ENCODE measurements around the gene SYT1.
"Not testable (repeated sequence)": the region's sequence is repeated elsewhere in the genome, so short reads cannot be mapped to it uniquely, and the experiment has no call there.

The SYT1 gene

DNA sequence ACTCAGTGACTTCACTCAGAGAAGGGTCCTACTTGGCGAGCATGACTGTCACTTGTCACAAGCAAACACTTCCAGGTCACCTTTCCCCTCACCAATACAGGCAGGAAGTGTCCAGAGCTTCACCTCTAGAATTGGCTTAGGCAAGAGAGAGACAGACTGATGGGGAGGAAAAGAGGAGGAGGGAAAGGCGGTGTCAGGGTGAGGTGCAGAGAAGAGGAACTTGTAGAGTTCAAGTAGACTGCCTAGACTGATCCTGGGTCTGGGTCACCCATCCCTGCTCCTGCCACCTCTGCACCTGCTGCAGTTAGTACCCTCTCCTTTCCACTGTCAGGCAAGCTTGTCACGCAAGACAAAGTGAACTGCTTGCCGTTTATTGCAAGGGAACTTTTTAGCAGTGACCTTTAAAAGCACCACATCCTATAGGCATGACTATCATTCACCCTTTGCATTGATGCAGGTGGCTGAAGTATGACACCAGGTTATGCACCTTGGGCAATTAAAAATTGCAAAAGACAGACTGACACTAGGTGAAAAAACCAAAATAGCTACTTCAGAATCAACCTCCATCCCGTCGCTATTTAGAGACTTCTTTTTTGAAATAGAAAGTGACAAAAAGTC lies 292.4 kb downstream of the SYT1 start:
- no peak for DNase-seq

DNA sequence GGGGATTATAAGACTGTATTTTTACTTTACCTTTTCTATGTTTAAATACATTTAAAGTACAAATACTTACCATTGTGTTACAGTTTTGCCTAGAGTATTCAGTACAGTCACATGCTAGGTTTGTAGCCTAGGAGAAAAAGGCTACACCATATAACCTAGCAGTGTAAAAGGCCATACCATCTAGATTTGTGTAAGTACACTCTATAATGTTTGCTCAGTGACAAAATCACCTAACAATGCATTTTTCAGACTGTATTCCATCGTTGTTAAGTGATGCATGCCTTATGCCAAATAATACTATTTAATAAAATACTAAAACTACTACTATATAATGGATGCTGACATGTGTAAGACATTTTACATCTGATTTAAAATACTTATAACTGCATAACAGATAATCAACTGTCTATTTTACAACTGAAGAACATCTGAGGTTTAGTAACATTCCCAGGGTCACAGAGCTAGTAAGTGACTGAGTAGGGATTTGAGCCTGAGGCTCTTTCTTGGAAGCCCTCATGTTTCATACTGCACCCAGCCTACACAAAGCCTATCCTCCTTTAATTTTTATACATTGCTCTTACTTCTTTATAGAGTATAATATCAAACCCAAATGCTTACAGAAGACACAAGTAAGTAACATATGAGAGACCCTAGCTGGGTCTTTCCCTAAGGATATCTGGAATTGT lies 296.8 kb downstream of the SYT1 start:
- DNase-seq = no peak

DNA sequence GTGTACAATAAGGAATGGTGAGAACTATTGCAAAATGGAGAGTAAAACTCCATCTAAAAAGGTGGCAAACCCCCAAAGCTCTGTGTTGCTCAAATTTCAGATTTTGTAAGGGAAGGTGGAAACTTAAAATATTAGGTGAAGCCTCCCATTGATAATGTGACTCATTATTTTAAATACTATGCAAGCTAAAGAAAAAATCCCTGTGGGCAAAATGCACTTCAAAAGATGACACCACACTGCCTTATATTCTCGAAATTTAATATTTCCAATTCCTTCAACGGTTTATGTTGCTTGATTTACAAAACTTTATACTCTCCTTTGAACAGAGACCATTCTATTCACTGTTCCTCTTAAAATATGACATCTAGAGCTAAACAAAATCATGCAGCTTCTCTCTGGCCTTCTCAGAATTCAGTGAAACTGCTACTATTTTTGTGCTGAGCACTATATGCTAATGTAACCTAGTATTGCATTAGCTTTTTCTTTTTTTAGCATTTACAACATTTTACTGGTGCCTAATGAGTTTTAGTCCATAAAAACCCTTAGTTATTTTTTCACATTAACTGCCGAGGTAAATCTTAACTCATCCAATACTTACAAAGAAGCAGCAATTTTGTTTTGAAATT lies 297.7 kb downstream of the SYT1 start:
- DNase-seq = no peak

DNA sequence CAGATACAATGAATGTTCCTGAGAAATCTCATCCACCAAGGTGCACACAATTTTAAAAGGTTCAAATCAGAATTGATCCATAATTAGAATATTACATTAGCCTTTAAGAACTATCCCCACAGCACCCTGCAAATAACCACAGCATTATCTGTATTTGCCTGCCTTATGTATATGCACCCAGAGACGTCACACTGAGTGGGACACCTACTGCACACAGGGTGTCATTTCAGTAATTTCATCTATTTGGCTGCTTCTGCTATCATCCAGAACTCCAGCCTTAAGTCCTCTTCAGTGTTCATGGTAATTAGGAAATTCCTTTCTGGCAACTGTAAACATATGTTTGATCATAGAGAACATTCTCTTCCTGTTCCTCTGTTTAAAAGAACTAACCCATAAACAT lies 298.4 kb downstream of the SYT1 start:
- no peak for DNase-seq

DNA sequence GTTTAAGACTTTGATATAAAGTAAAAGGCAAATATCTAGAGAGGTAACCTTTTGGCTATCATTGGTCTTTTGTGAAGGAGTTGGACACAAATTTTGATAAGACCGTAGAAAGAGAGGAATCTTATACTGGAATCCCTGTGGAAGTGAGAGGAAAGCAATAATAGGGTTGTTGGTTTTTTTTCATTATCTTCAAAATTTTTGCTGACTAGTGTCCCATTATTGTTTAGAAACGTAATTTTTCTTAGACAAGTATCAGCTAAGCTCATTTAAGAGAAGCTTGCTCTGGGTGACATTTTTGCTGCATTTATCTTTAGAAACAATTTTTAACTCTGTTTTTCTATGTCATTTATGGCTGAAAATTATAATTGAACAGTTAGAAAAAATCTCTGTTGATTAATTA lies 300.3 kb downstream of the SYT1 start:
- no peak for DNase-seq

DNA sequence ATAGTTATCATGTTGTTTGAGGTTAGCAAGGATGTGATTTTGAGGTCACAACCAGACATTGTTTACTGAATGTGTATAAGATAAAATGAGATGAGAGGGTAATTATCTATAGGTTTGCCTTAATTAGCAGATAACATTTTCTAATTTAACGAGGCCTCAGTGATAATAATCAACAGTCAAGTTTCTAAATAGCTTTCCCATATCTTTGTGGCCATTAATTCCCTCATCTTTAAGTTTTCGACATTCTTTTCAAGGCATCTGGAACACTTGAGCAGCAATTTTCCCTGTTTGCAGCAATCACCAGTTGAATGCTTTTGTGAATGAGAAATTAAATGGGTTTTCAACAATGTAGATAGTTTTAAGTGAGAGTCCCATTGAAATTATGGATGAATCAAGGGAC lies 304.1 kb downstream of the SYT1 start:
- no peak for DNase-seq

DNA sequence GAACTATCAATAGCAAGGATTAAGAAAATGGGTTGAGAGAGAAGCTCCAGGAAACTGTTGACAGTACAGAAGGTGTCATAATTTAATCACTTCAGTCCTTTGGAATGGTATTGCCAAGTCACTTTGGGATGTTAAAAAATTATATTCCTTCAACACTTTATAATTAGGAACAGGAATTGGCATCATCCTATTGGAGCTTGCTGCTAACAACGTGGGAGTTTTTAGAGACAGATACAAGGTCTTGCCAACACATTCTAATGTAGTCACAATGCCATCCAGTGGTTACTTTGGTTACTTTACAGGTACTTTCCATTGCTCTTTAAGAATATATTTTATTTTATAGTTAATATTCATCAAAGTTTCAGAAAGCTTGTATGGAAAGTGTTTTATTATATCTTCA lies 310.1 kb downstream of the SYT1 start:
- peak; percentile 20 for DNase-seq

DNA sequence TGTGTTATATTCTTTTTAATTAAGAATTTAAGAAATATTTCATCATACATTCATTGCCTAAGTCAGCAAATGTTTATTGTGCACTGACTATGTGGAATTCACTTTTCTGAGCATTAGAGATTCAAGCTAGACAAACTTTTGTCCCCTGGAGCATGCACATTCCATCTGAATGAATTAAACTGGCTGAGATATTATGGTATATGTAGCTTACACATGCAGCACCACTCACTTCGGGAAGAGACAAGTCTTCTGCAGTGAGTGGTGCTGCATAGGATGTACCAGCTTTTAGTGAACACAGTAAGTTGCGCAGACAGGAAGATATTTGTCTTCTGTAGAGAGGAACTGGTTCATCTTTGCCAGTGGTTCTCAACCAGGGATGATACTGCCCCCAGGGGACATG lies 318.4 kb downstream of the SYT1 start:
- DNase-seq = no peak

DNA sequence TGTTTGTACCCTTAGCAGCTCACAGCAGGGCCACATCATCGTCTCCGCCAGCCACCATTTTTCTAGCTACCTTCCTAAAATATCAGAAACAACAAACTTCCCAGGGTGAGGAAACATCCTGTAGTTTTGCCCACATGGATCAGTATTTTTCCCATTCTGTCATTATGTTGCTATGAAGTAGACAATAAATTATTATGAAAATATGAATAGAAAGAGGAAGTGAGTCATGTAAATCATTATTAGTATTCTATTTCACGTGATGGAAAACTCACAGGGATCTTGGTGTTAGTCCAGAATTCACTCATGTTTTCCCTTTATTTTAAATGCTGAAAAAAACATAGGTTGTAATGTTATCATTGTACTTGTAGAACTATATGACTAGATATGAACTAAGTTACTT lies 319.4 kb downstream of the SYT1 start:
- no peak for DNase-seq

DNA sequence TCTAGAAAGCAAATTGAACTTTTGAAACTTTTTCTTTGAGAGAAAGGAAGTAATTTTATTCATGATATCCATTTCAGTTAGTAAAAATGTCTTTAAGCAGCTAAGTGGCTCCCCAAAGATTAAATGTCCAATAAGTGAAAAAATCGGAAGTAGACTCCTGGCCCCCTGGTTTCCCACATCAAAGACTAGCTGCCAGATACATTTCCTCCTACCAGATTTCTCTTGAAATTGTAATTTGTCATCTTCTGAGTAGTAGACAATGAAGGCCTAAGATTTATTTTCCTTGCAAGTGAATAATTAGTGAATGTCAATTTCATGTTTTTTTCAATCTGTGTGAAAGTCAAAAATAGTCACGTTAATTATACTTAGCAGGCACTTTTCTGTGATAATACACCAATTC lies 321.9 kb downstream of the SYT1 start:
- no peak for DNase-seq

DNA sequence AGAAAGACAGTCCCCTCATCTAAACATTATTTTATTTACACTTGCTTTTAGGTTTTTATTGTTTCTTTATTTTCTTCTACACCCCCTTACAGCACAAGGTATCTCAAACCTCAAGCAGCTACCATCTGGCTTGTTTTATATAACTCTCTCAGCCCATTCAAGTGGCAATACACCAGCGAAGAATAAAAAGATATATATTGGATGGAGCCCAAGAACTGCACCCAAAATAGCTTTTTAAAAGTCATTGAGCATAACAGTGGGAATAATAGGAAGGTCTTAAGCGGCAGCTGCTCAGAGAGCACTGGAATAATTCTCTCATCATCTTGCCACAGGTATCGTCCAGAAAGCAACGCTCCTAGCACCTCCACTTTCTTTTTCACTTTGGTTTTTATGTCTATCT lies 322.5 kb downstream of the SYT1 start:
- no peak for DNase-seq

DNA sequence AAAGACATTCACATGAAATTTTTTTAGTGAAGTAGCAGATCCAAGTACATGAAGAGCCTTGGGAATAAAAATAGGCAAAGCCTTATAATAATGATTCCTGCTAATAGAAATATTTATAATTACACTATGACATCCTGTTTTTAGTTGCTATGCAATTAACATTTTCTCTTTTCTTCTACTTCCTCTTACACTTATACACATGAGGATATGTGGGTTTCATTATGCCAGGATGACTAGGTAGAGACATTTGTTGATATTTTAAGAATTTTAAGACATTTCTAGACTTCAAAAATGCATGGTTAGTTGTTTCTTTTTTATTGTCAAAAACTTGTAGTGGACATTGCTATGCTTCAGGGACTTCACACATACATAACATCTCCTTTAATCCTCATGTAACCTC lies 326.8 kb downstream of the SYT1 start:
- DNase-seq = no peak

DNA sequence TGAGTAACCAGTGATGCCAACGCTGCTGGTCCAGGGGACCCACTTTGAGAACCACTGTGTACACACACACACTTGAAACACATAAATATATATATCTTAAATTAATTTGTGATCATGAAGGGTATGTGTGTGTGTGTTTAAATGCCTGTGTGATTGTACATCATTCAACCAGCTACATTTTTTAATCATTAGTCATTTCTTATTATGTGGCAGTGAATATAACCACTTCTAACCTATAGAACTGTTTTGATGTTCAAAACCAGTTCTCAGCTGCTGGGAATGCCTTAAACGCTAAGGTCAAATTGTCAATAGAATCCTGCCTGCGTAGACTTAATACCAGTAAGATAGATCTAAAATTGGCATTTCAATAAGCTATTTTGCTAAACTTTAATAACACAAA lies 330.0 kb downstream of the SYT1 start:
- DNase-seq = no peak

DNA sequence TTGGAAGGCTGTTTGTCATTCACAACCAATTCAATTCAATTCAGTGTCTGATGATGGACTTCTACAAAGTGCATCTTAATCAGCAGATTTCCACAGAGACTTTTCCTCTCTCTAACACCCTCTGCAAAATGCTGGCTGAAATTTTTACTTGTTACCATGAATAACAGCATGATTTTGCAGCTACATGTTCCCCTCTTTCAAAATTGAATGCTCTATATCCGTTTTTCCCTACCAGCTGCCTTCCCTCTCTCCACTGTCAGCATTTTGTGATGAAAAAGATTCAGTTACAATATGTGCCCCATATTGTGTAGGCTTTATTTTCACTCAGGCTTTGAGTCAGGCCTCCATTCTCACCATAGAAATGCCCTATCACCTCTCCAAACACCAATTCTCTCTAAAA lies 334.6 kb downstream of the SYT1 start:
- no peak for DNase-seq

DNA sequence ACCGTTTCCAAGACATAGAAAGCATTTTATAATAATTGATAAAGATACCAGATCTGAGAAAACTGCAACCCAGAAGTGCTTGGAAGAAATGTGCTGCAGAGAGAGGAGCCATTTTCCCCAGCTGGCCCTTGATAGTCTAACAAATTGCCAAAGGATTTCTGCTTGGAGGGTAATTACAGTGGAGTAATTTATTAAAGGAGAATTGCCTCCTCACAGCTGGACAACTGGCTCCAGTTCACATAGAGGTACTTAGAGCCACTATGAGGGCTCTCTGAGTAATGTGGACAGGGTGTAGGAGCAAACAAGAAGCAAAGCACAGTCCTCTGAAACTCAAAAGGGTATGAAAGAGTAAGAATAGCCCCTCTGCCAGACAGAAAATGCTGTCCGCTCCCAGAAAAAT lies 335.6 kb downstream of the SYT1 start:
- no peak for DNase-seq

DNA sequence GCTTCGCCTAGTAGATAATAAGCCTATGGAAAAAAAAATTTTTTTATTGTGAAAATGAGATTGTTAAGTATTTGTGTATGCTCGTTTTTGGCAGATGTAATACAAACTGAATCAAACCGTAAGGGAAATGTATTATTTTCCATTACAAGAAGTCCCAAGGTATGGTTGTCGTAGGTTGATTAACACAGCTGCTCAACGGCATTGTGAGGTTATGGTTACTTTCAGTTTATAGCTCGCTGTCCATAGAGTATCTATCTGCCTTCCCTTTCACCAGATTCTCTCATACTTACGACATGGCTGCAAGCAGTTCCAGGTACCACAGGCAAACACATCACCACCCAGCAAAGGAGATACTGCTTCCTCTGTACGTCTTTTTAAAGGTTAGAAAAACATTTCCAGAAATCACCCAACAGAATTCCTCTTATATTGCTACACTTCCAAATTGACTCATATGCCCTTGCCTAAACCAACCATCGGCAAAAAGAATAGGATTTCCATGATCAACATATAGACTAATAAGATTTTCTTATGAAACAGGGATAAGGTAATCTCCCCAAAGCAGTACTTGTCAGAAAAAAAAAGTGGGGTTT lies 338.6 kb downstream of the SYT1 start:
- DNase-seq = no peak

DNA sequence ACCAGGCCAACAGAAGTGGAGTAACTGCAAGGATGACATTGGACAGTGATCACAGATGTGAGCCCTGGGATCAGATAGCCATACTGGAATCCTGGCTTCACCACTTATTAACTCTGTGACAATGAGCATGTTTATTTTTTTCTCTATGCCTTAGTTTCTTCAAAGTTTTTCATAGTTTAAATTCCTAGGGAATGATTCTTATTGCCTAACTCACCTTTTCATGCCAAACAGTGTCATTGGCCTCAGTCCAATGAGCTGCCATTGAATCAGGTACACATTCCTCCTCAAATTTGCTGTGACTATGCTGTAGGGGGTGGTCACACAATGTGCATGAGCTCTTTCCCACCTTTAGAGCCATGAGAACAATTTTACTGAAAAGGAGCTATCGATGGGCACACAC lies 342.3 kb downstream of the SYT1 start:
- DNase-seq = no peak

DNA sequence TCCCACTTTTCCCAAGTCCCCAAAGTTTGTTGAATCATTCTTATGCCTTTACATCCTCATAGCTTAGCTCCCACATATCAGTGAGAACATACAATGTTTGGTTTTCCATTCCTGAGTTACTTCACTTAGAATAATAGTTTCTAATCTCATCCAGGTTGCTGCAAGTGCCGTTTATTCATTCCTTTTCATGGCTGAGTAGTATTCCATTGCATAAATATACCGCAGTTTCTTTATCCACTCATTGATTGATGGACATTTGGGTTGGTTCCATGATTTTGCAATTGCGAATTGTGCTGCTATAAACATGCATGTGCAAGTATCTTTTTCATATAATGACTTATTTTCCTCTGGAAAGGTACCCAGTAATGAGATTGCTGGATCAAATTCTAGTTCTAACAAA lies 345.8 kb downstream of the SYT1 start:
- not testable (repeated sequence) for DNase-seq

DNA sequence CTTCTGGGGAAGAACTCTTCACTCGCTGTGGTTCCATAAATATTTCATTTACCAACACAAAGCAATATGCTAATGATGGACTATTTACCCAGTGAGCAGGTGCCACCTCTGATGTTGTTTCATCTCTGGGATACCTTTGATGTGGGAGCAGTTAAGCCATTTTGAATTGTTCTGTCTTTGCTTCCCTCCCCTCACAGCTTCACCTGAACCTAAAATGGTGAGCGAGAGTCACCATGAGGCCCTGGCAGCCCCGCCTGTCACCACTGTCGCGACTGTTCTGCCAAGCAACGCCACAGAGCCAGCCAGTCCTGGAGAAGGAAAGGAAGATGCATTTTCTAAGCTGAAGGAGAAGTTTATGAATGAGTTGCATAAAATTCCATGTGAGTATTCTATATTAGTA lies 352.7 kb downstream of the SYT1 start:
- no peak for DNase-seq

DNA sequence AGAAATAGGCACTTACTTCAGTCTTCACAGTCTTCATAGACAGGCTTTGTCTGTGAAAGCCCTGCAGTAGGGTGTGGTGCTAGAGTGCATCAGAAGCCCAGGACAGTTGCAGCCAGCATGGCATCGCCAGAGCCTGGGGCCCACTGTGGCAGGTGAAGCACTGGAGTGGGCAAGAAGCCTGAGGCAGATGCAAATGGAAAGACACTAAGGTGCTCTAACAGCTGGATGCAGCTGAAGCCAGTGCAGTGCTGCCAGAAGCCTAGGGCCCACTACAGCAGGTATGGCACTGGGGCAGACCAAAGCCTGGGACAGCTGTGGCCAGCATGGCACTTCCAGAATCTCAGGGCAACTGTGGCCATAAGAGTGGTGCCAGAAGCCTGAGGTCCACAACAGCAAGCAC lies 358.6 kb downstream of the SYT1 start:
- no peak for DNase-seq

DNA sequence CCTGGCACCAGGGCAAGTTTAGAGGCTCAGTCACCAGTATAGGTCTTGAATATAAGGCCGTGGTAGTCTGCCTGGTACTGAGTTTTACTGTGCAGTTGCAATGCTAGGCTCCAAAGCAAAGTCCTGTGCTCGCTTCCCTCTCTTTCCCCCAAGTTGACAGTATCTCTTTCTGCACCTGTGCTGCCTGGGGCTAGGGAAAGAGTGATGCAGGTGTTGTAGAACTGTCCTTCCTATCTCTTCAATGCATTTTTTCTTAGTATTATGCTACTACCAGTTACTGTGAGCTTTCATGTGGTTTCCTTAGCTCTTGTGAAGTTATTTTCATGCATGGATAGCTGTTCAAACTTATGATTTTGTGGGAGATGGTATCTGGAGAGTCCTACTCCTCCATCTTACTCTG lies 359.2 kb downstream of the SYT1 start:
- DNase-seq = no peak

DNA sequence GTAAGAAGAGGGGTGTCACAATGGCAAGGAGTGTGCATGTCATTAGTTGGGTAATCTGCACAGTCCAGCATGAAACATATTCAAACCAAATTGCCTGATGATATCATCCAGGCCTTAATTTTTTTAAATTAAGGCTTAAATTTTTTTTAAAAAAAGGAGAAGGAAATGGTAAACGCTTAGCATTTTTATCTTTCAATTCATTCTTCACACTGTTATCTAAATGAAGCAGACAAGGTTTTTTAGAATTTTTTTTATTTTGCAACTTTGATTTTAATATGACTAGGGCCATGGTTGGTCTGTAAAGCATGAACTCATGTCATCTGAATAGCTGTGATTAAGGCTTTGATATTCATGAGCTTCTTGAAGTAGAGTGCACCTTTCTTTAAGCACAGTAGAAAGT lies 362.5 kb downstream of the SYT1 start:
- DNase-seq = peak; percentile 4

DNA sequence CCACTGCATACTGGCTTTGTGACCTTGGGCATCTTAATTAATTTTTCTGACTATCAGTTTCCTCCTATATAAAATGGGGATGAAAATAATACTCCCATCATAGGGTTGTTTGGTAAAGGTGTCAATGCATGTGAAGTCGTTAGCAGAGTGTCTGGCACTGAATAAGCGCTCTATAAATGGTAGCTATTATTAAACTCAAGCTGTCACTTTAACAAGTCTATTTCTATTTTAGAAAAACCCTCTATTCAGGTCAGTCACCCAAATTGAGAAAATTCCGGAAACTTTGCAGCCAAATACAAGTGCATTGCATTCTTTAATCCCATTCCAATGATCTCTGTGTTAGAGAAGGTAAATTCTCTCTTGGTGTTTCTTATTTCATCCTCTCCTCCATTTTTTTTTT lies 363.1 kb downstream of the SYT1 start:
- DNase-seq = no peak

DNA sequence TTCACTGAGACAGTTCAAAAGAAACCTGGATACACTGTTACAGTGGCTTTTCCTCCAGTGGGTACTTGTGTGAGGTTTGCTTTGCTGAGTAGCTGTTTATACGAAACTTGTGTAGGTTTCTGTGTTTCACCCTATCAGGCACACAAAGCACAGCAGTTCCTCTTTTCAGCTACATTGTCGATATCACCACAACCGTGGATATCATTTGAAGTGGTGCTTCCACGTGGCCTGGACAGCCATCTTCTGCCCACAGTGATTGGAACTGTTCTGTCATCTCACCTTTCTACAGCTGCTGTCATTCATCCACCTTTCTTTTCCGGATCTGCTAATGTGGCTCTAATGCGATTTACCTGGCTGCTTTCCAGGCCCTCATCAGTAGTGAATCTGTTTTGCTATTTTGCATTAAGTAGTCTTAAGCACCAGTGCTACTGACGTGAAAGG lies 368.8 kb downstream of the SYT1 start:
- peak; percentile 12 for DNase-seq

Measured in hematopoietic multipotent progenitor cell treated with erythropoietin and hydrocortisone succinate and interleukin-3 and kit ligand, for 6 days (in vitro differentiated cells).